Measurements from ENCODE around the gene DVL1.

DNA sequence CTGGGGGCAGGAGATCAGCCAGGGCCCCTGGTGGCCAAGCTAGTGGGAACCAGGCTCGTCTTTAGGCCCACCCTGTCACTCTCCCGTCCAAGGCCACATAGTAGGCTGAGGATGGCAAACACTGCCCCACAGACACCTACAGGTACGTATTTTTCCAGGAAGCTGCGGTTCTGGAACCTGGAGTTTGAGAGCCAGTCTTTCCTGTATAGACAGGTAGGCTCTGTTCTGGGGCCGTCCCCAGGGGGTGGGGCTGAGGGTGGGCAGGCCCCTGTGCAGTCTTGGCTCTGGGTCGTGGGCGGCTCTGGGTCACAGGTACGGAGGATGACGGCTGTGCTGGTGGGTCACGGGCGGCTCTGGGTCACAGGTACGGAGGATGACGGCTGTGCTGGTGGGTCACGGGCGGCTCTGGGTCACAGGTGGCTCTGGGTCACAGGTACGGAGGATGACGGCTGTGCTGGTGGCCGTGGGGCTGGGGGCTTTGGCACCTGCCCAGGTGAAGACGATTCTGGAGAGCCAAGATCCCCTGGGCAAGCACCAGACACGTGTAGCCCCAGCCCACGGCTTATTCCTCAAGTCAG, 38.7 kb downstream of the DVL1 start:
- TF ChIP-seq POLR2A (IDR thresholded peaks at IDR 0.05; ENCODE audit: low read length): no peak
- no peak for TF ChIP-seq GATA1 (IDR thresholded peaks at IDR 0.05; ENCODE audit: low read depth, low read length)

Data from erythroblast (primary cell).